Activated CD8-positive, alpha-beta memory T cell treated with anti-CD3 and anti-CD28 coated beads, Interleukin-2, amount 50 U/mL, for 48 hours (primary cell): ENCODE data around the gene WRAP73.

ENCODE experiments used
- DNase-seq: peaks from one replicate; pipeline ENCODE4 v3.0.0-alpha.2; 2020

The WRAP73 gene

GRCh38 chr1:3668585-3669300 lies 18.8 kb upstream of the WRAP73 start:
- DNase-seq, result no peak

DNA sequence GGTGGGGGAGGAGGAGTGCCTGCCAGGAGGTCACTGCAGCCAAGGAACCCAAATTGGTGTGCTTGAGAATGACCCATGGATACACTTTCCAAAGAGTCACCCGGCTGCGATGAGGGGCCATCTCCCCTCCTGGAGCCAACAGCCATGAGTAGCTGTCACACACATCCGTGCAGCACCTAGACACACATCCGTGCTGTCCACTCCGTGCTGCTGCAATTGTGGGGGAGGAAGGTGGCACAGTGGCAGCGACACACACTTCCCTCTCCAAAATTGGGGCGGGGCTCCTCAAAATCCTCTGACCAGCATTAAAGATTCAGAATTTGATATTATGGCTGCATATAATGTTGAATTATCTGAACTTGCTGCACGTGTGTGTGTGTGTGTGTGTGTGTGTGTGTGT lies 18.2 kb upstream of the WRAP73 start:
- no peak for DNase-seq

DNA sequence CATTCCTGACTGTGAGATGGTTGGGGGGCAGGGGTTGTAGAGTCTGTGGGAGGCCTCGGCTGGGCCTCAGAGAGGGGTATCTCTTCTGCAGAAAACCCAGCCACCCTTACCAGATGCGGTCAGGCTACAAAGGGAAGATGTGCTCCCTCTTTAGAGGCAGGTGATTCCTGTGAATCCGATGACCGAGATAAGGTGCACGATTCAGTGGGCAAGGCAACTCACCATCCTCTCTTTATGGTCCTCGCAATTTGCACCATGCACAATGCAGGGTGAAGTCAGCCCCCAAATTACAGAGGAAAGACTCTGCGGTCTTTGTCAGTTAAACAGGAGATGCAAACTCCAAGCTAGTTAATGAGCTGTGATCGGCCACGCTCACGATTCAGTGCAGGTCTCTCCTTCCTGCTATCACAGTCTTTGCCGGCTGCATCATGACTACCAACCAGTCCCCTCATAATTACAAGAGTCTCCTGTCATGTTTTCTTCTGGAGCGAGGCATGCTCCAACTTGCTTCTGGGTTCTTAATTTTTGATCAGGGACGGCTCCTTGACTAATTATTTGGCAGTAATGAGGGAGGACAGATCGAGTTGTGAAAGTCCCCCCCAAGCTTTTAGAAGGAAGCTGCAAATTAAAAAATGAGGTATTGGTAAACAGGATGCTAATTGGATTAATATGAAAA lies 14.9 kb upstream of the WRAP73 start:
- no peak for DNase-seq

- DNase-seq, result no peak
These were observed 14.2 kb upstream of the WRAP73 start for GRCh38 chr1:3663999-3664699.

GRCh38 chr1:3662080-3662671 lies 12.3 kb upstream of the WRAP73 start:
- DNase-seq, result no peak

DNA sequence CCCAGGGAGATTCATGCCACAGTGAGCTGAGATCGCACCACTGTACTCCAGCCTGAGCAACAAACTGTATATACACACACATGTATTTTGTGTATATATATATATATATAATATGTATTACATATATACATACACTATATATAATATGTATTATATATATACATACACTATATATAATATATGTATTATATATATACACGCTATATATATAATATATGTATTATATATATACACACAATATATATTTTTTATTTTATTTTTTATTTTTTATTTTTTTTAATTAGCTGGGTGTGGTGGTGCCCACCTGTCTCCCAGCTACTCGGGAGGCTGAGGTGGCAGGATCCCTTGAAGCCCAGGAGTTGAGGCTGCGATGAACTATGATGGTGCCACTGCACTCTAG lies 11.7 kb upstream of the WRAP73 start:
- DNase-seq, result no peak

DNA sequence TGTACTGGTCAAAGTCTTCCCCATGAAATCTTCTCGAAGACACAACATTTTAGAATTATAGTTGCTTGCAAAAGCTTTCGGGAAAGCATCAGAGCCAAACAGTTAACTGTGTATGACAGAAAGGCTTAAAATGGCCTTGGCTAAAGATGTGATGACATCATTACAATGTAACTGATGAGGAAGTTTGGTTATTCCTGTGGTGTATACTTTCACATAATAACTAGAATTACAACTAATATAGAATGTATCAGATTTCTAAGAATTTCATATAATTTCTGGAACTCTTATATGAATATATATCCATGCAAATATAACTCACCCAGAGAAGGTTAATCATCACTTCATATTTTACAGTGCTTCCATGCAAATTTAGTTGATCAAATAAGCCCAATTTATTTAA lies 10.8 kb upstream of the WRAP73 start:
- no peak for DNase-seq

DNA sequence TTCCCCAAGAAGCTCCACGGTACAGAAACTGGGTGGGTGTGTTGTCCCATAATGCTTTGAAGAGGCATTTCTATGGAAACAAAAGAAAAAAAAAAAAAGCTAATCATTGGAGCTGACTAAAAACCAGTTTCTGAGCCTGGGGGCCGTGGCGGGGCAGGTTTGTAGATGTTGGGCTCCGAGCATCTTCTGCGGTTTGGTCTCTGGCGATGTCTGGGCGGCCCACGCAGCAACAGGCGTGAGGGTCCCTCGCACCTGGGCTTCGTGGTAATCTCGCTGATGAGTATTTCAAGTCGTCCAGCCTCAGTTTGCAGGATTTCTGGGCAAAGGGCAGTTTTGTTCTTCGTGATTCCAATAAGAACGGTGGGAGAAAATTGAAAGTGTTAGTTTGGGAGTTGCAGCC lies 9.2 kb upstream of the WRAP73 start:
- no peak for DNase-seq

- DNase-seq, result no peak
These were observed 8.3 kb upstream of the WRAP73 start for GRCh38 chr1:3658231-3658615.

- DNase-seq, result no peak
These were observed 7.8 kb upstream of the WRAP73 start for GRCh38 chr1:3657578-3658230.

DNA sequence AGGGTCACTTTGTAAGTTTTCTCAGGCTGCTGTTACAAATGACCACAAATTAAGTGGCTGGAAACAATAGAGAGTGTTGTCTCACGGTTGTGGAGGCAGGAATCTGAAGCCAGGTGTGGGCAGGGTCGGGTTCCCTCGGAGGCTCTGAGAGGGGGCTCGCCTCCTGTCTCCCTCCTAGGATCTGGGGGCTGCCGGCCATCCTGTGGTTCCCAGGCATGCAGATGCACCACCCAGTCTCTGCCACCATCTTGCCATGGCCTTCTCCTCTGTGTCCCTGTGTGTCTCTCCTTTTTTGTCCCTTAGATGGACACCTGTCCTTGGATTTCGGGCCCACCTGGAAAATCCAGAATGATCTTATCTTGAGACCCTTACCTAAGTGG lies 7.2 kb upstream of the WRAP73 start:
- DNase-seq, result no peak

- DNase-seq, result no peak
These were observed 6.7 kb upstream of the WRAP73 start for GRCh38 chr1:3656450-3657095.

DNA sequence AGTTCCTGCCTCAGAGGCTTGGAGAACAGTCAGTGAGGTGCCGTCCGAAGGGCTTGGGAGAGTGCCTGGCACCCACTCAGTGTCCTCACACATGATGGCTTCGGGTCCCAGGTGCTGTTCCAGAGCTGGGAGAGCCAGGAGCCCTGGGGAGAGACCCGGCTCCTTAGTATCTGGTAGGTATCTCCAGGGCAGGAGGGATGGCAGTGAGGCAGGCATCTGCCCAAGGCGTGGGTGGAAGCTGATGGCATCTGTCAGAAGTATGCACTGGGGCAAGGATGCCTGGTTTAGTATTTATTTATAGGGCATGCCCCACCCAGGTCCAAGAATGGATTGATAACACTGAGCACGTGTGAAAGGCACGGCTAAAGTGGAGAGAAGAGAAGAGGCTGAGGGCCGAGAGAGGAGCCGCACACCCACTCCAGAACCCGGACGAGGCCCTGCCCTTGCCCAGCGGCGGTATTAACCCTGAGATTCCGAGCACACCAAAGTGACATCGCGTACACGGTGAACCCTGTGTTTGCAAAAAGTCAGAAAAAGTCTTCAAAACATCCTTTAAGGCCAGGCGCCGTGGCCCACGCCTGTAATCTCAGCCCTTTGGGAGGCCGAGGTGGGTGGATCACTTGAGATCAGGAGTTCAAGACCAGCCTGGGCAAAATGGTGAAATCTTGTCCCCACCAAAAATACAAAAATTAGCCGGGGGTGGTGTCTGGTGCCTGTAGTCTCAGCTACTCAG lies 4.8 kb upstream of the WRAP73 start:
- no peak for DNase-seq

GRCh38 chr1:3653286-3653618 lies 3.3 kb upstream of the WRAP73 start:
- DNase-seq, result no peak

DNA sequence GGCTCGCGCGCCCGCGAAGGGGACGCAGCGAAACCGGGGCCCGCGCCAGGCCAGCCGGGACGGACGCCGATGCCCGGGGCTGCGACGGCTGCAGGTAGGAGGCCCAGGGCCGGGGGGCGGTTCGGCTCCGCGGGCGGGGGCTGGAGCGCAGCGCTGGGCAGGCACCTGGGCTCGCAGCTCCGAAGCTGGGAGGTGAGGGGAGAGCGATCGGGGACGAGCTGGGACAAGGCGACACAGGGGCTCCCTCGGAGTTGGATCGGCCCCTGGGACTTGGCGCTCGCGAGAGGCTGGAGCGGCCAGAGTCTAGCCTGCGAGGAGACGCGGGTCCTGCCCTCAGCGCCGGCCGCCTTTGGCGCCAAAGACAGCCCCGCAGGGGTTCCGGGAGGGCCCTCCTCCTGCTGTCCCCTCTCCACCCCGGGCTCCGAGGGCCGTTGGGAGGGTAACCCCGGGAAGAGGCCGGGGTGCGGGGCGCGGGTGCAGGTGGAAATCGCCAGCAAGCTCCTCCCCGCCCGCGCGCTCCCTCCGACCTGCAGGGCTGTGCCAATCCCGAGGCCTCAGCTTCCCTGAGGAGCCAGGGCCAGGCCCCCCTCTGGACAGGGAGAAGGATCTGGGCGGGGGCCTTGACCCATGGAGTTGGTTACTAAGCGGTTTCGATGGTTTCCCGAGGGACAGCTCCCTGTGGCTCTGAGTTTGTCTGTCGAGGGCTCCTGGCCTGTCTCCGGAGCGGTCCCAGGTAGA lies 2.8 kb upstream of the WRAP73 start:
- DNase-seq, result no peak

DNA sequence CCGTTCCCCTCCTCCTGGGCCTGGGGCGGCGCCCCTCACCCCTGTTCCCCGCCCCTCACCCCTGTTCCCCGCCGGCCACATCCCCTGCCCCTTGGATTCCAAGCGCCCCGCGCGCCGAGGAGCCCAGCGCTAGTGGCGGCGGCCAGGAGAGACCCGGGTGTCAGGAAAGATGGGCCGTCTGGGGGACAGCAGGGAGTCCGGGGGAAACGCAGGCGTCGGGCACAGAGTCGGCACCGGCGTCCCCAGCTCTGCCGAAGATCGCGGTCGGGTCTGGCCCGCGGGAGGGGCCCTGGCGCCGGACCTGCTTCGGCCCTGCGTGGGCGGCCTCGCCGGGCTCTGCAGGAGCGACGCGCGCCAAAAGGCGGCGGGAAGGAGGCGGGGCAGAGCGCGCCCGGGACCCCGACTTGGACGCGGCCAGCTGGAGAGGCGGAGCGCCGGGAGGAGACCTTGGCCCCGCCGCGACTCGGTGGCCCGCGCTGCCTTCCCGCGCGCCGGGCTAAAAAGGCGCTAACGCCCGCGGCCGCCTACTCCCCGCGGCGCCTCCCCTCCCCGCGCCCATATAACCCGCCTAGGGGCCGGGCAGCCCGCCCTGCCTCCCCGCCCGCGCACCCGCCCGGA lies 2.1 kb upstream of the WRAP73 start, which contains the start of gene TP73:
TSS of gene TP73 (plus strand) at position 587 of the 618 bp plus-strand sequence. CDS start 29,850 bp downstream, outside the sequence.
- DNase-seq, result no peak

- no peak for DNase-seq
These were observed 1.4 kb upstream of the WRAP73 start for GRCh38 chr1:3651026-3651929.

- no peak for DNase-seq
These were observed 534 bp upstream of the WRAP73 start for GRCh38 chr1:3650248-3651025.

DNA sequence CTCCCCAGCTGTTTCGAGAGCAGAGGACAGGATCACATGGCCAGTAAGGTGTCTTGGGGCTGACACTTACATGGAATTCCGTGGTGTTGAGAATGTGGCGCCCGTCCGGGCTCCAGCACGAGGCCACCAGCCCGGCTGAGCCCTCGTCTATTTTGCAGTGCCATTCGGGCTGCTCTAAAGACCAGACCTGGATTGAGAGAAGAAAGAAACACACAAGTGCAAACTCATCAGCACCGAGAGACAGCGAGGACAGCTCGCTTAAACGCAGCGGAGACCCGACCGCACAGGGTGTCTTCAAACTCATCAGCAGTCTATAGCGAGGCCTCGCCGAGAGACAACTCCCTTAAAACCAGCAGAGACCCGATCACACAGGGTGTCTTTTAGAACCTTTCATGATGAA lies 3.3 kb downstream of the WRAP73 start:
- DNase-seq, result no peak
